ENCODE results near the gene SKI.

DNA sequence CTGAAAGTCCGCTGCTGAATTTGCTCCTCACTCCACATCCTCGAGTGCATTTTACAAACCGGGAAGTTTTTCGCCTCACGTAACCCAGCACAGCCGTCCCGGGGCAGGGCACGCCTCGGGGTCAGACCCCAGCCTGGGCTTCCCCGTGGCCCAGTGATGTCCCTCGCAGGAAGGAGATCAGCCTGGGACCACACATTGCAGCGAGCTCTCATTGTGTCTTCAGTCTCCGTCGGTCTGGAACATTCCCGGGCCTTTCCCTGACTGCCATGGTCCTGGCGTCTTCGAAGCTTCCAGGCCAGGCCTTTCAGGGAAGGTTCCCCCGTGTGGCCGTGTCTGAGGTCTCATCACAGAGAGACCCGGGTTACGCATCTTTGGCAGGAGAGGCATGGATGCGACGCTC lies 119.8 kb downstream of the SKI start:
- TF ChIP-seq, protein P1, sequence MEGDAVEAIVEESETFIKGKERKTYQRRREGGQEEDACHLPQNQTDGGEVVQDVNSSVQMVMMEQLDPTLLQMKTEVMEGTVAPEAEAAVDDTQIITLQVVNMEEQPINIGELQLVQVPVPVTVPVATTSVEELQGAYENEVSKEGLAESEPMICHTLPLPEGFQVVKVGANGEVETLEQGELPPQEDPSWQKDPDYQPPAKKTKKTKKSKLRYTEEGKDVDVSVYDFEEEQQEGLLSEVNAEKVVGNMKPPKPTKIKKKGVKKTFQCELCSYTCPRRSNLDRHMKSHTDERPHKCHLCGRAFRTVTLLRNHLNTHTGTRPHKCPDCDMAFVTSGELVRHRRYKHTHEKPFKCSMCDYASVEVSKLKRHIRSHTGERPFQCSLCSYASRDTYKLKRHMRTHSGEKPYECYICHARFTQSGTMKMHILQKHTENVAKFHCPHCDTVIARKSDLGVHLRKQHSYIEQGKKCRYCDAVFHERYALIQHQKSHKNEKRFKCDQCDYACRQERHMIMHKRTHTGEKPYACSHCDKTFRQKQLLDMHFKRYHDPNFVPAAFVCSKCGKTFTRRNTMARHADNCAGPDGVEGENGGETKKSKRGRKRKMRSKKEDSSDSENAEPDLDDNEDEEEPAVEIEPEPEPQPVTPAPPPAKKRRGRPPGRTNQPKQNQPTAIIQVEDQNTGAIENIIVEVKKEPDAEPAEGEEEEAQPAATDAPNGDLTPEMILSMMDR (IDR thresholded peaks at IDR 0.05), result no peak
- no peak for TF ChIP-seq EP300 (IDR thresholded peaks at IDR 0.05; ENCODE audit: low read depth)
- no peak for TF ChIP-seq POLR2A (IDR thresholded peaks at IDR 0.05)

Measured in transverse colon (tissue), 3 donors.